HG02981 (cell line): ENCODE data around the gene ST6GALNAC6.
A peak's percentile ranks its signal among the peaks of the same experiment; 100 is the strongest.

Experiments used
- ATAC-seq: cut with Tn5 transposase; IDR thresholded peaks from one replicate; pipeline ENCODE4 v1.9.1; 2021; ENCODE audit warnings: mild to moderate bottlenecking, moderate library complexity; ENCODE audit not compliant: unreplicated experiment

ST6GALNAC6 gene, protein sequence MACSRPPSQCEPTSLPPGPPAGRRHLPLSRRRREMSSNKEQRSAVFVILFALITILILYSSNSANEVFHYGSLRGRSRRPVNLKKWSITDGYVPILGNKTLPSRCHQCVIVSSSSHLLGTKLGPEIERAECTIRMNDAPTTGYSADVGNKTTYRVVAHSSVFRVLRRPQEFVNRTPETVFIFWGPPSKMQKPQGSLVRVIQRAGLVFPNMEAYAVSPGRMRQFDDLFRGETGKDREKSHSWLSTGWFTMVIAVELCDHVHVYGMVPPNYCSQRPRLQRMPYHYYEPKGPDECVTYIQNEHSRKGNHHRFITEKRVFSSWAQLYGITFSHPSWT

DNA sequence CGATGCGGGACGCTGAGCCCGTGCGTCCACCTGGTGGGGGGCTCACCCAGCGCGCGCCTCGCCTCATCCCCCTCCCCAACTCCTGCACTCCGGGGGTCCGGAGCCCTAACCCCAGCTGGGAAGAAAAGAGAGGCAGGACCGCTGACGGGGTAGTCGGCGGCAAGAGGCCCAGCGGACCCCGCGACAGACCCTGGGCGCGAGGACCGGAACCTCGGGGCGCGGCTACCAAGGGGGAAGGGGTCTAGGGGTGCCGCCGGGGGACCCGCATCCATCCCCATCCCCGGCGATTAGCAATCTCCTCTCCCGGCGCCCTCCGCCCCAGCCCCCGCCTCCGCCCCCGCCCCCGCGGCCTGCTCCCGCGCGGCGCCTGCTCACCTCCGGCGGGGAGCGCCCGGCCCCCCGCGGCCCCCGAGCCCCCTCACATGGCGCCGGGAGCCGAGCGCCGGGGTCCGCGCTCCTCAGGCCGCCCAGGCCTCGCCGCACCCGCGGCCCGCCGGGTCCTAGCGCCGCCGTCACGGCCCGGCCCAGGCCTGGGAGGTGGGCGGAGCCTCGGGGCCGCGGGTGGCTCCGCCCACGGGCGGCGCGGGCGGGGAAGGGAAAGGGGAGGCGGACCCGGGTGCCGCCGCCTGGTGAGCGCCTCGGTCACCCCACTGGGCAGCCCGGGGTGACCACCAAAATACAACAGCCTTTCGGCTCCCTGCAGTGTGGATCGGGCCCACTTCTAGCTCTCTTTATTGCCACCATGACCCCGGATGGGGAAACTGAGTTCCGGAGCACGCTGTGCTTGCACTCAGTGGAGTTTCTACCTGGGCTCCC lies at the start of gene ST6GALNAC6:
ST6GALNAC6 (minus strand) TSS at position 476 of the 816 bp plus-strand sequence. CDS start 1,622 bp downstream, outside the sequence.
- peak; percentile 61 for ATAC-seq

DNA sequence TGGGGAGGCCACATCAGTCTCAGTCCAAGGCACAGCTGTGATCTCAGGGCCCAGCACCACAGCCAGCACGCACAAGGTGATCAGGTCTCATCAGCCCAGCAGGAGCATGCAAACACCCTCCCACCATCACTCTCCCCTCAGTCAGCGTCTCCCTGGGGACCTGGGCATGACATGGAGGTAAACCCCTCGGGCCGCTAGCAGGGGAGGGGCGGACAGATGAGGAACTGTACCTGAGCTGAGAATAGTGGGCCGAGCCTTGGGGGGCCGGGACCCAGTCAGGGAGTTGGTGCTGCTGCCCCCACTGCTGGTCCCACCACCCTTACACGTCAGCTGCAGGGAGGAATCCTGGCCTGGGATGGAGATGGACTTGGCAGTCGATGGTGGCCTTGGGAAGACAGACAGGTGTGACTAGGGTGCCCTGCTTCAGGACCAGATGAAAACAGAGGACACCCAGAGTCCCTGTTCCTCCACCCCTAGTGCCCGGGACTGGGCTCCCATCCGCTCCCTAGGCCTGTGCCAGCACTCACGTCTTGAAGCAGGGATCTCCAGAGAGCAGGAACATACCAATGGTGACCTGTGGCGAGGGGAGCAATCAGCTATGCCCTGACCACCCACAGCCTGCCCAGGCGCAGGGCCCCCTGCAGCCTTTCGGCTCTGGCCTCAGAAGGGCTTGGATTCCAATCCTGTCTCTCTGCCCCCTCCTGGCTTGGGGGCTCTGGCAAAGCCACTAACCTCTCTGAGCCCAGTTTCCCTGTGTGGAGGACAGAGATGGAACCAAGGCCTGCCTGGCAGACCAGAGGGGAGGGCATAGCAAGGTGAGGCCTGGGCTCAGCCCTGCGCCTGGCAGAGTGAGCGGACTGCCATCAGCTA lies 48.7 kb upstream of the ST6GALNAC6 start:
- no peak for ATAC-seq

DNA sequence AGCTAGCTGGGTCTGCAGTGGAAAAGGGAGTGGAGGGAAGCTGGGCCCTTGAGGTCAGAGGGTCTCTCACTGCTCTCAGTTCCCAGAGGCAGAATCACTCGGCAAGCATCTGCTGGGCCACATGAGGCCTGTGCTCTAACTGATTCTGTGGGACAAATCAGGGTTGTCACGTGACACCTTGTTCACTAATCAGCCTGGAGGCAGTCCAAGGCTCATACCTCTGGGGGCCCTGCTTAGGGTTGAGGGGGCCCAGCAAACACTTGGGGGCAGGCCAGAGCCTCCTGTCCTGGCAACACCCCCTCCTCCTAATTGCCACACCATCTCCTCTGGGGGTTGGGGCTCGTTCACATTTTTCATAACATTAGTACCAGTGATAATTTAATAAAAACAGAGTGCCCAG lies 47.3 kb upstream of the ST6GALNAC6 start:
- no peak for ATAC-seq

DNA sequence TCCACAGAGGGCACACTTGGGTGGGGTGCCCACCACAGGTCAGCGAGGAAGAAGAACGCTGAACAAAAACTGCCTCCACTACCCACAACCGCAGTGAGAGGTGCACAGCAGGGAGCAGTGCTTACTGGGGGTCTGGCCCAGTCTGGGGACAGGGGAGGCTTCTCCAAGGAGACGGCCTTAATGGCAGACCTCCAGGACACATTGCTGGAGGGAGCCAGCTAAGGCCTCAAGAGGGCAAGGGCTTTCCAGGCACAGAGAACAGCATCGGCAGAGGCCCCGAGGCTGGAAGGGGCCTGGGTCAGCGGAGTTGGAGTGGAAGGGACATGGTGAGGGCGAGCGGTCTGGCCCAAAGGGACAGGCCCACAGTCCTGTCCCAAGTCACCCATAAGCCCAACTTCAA lies 46.5 kb upstream of the ST6GALNAC6 start:
- no peak for ATAC-seq

DNA sequence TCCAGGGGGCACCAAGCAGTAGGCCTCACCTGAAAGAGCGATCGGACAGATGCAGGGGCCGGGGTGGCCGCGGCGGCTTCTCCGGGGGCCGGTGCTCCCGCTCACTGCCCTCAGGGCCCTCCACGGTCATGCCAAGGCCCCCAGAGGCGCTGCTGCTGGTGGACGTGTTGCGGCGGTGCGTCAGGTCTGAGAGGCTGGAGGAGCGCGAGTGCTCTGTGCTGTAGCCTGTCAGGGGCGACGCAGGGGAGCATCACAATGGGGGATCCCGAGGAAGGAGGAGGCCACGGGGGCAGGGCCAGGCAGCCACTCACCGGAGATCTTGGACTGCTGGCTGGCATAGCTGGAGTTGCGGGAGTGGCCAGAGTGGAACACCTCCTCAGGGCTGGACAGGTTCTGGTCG lies 45.9 kb upstream of the ST6GALNAC6 start:
- no peak for ATAC-seq

DNA sequence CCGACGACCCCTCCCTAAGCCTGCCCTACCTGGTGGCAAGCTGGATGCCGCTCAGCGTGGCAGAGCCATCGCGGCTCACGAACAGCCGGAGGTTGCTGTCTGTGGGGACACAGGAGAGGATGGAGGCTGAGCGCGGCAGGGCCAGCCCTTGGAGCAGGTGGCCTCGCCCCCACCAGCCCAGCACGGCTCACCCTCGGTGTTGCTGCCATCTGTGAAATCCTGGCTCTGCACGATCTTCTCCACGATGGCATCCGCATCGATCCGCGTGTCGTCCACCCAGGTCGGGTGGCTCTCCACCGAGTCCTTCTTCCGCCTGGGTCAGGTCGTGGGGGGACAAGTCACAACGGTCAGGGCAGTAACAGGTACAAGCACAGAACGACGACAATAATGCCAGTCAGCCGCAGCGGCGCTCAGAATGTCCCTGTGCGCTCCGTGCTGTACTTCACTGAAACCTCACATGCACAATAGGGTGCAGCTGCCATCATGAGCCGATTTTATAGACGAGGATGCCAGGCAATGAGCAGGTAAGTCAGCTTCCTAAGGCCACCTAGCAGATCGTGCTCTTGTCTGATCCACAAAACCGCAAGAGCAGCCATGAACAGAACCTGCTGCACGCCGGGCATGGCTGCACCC lies 45.3 kb upstream of the ST6GALNAC6 start:
- ATAC-seq = no peak

DNA sequence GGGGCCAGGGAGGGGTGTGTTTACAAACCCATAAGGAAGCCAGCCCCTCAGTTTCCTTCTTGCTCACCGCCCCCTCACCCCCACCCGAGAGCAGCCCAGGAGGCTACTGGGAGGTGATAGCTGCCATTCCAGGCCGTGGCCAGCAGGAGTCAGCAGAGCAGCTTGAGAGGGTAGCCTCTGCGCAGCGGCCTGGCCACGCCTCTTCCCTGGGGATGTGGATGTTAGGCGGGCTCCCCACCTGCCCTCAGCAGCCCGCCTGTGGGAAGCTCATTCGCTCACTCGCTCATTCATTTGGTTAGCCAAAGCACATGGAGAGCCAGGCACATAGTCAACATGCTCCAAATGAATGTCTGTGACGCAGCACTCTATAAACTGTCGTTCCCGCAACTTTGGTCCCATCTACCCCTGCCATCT lies 44.3 kb upstream of the ST6GALNAC6 start:
- no peak for ATAC-seq

DNA sequence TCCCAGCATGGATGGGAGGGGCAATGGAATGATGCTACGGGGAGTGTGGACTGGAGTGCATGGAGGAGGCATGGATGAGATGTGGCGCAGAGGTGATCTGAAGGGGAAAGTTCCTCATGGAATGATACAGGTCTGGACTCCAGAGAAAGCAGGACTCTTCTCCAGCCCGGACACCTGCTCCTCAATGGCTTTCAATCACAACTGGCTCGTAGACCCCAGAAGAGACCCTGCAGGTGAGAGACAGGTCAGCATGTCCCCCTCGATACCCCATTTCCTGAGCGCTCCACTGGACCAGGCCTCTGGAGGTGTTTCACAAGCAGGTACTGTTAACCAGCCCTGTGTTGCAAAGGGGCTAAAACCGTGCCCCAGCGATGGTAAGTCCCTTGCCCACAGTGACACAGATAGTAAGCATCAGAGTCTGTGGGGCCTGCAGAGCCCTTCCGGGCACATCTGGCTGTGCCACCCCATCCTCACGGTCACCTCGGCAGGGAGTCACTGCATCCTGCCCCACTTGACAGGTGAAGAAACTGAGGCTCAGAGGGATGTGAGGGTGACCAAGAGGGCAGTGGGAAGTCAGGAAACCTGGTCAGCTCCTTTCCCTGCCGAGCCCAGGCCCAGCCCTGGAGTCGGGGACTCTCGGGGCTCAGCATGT lies 43.7 kb upstream of the ST6GALNAC6 start:
- no peak for ATAC-seq

DNA sequence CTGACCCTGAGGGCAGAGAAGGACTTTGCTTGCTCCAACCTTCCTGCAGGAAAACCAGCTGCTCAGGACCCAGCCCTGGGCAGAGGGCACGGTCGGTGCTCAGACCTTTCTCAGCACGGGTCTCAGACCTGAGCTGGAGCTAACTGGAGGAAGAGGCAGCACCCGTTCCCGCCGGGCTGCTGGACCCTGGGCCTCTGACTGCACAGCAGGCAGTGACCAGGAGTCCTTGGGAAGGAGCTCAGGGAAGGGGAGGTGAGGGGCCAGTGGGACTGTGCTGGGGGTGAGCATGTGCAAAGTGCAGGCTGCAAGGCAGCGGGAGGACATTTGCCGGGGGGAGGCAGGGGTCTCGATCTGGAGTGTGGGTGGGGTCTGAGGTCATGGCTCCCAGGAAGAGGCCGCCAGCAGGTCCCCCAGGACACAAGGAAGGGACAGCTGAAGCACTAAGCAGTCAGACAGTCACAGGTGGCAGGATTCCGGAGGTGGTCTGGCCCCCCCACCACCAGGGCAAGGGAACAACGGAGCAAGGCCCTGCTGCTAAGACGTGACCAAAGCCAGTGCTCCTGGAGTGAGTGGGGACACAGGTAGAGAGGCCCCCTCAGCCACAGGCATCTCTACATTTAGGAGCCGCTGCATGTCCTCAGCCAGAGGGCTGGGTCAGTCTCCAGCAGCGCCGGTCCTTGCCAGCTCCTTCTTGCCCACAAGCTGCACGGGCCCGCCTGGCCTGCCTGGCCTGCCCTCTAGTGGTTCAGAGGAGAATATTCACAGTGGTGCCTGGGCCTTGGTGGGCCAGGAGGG lies 43.0 kb upstream of the ST6GALNAC6 start:
- ATAC-seq = no peak

DNA sequence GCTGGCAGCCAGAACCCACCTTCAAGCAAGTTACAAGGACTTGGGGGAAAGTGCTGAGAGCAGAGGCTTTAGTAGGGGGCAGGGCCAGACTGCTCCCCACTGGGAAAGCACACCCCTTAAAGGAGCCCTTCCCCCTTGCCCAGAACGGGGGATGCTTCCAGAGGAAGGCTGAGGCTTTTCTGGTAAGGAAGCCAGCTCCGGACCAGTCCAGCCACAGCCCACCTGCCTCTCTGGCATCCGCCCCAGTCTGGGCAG lies 42.5 kb upstream of the ST6GALNAC6 start:
- ATAC-seq = no peak

DNA sequence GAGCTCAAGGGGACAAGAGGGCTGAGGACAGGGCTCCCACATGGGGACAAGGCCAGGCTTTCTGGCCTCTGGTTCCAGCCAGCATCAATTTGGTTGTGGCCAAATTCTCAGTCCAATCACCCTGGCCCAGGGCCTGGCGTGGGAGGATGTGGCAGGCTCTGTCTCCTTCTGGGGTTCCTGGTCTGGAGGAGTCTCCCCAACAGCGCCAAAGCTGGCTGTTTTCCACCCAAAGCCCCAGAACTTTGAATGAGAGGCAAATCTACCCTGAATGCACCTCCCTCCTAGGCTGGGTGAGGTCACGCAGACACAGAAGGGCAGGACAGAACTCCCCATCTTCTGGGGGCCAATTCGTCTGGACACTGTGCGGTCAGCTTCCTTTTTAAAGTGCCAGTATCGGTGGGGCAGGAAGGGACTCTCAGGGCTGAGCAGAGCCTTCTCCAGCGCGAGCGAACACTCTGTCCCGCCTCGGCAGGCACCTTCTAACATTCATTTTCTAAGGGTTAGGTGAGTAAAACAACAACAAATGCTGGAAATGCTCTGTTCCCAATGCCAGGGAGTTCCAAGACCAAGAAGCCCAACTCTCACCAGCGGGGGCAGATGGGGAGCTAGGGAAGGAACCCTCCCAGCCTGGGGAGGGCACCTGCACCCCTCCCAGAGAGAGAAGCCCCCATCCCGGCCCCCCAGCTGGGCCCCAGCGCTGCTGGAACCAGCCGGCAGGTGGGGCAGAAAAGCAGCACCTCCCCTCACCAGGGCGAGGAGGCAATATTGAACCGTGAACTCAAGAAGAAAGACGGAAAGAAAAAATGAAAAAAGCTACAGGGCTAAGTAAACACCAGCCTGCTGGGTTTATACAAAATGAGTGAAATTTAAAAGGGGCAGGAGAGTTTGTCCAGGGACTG lies 41.9 kb upstream of the ST6GALNAC6 start:
- ATAC-seq = no peak

DNA sequence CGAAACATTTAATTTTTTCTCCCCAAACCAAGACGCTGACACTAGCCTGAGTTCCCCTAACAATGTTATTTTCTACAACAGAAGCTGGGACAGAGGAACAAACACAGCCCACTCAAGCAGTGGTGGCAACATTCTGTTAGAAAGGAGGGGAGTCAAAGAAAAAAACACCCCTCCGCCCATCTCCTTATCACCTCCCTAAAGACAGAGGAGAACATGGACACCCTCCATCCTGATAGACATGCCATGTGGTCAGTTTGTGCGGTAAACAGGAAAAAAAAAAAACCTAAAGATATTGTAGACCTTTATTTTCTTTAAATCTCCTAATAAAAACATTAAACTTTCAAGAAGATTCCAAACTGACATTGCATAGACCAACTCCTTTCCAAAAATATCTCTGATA lies 41.2 kb upstream of the ST6GALNAC6 start:
- ATAC-seq = no peak

DNA sequence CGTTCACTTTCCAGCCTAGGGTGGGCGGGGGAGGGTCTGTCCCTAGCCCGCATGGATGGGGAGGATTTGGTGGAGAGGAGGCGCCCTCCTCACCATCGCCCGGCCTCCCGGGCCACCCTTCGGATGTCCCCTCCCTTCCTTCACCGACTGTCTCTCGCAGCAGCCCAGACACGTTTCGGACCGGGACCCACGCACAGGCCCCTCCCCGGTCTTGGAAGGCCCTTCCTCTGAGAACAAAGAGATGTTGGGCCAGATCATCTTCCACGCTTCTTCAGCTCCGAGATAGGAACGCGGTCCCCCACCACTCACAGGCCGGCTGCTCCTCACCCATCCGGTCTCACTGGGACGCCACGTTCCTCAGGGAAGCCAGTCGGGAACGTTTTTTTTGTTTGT lies 38.9 kb upstream of the ST6GALNAC6 start:
- no peak for ATAC-seq

DNA sequence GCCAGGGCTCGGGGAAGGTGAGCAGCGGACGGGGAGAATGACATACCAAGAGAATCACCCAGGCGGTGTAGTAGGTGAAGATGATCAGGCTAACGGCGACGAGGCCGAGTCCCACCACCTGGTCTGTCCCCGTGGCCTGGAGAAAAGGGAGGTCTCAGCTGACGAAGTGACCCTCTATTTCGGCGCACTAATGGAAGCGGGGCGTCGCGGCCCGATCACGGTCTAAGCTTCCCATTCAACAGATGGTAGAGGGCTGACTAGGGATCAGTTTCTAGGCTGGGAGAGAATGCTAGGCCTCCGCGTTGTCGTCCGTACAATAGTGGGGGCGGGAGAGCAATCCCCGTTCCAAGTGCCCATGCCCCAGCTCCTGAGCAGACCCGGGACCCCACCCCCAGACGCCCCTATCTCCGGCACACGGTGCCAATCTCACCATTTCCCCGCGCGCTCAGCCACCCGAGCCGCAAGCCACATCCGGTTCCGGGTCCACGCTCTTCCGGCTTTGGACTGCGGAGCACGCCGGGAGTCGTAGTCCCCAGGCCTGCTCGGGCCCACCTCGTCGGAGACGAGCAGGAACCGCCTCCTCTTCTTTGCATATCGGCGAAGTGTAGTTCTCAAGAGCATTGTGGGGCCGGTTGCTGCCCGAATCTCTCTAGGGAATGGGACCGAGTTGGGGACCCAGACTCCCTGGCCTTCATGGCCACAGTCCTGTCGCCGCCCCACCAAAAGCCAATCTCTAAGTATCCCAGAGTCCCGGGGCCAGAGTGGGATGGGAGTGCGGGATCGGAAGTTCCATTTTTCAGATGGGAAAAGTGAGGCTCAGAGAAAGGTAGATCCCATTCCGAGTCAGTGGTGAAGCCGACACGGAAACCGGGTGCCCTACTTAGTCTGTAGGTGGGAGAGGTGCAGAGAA lies 38.2 kb upstream of the ST6GALNAC6 start, which contains the start of gene DPM2:
DPM2 (minus strand) TSS at position 467 of the 910 bp plus-strand sequence; CDS start at position 433, 34 bp downstream.
- peak; percentile 95 for ATAC-seq

DNA sequence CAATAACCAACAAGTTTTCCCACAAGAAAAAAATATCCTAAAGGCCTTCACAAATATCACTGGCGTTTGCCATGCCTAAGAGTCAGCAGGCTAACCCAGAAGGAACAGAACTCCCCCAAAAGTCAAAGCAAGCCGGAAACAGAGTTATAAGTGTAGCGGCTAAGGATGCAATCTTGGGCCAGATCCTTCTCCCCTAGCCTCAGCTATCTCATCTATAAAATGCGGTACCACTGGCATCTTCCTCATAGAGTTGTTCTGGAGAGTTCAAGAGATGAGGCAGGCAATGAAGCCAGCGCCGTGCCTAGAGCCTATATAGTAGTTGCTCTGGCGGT lies 37.6 kb upstream of the ST6GALNAC6 start:
- ATAC-seq = no peak

DNA sequence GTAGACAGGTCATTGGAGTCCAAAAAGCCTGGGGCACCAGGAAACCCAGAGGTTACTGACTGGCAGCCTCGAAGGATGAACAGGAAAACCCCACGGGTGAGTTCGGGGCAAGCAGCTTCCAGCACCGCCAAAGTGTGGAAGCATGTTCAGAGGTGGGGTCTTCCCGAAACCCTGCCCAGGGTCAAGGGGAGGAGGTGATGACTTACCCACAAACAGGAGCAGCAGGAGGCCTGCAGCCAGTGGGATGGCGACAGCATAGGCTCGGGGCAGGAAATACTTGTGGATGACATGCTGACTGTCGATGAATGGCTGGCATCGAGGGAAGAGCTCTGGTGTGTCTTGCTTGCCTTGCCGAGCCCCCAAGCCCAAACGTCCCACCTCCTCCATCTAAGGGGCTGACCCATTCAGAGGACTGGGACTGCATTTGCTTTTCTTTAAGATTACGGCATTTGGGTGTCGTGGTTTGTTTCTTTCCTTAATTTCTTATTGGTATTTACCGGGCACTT lies 37.0 kb upstream of the ST6GALNAC6 start:
- ATAC-seq = no peak

DNA sequence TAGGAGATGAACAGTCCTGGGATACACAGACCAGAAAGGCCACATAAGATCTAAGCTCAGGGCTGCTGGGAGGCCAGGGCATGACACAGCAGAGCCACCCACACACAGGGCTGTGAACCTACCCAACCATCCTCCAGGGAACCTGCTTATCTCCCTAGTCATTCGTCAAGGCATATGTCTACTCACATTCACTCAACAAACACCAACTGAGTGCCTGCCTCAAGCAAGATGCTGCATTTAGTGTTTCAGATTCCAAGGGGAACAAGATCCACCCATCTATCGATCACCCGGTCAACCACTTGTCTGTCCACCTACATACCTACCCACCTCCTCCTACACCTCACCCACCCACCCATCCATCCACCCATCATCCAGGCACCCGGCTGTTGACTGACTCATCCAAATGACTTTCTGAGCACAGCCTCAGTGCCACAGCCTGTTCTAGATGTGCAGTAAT lies 36.4 kb upstream of the ST6GALNAC6 start:
- no peak for ATAC-seq
